Ascending aorta (tissue), 2 donors: Measurements from ENCODE around the gene DTNB. TPM values are rescaled to one million over a fixed set of nuclear protein-coding genes. Genes with fewer than 3 reads are reported as not detected.

Experiments
- DNase-seq, 2 donors: peaks; one replicate each; pipeline ENCODE4 v3.0.0-alpha.2; 2019; ENCODE audit warnings: low spot score in 2 of 2
- H3K27ac ChIP-seq, 2 donors: fragments of 200-600 bp; sonication (generic); one replicate each; pipeline ENCODE4 v1.5.1; 2016 to 2017; ENCODE audit warnings: mild to moderate bottlenecking in 1 of 2
- H3K27me3 ChIP-seq: fragments of 200-600 bp; sonication (generic); one replicate; pipeline ENCODE4 v1.5.1; 2017
- H3K36me3 ChIP-seq, 2 donors: fragments of 200-600 bp; sonication (generic); one replicate each; pipeline ENCODE4 v1.5.1; 2016
- H3K4me1 ChIP-seq, 2 donors: fragments of 200-600 bp; sonication (generic); one replicate each; pipeline ENCODE4 v1.5.1; 2016 to 2017; ENCODE audit warnings: mild to moderate bottlenecking in 1 of 2
- H3K4me3 ChIP-seq, 2 donors: fragments of 200-600 bp; sonication (generic); one replicate each; pipeline ENCODE4 v1.5.1; 2016 to 2017; ENCODE audit warnings: mild to moderate bottlenecking in 1 of 2
- H3K9me3 ChIP-seq, 2 donors: fragments of 200-600 bp; sonication (generic); one replicate each; pipeline ENCODE4 v1.5.1; 2016
- CTCF ChIP-seq, 3 experiments: fragments of 200-600 bp in 2 of 3; fragments of 450-650 bp in 1 of 3; sonication (generic) in 2 of 3; IDR thresholded peaks; one replicate each; pipeline ENCODE4 v1.5.1; 2016 to 2019; ENCODE audit warnings: antibody characterized with exemption in 3 of 3, mild to moderate bottlenecking in 1 of 3, moderate library complexity in 1 of 3
- intact Hi-C: fragments of 100-400 bp; cut with DNase I; formaldehyde crosslinking; loops from one replicate; pipeline ENCODE4 v1.15.1; 2023
- total RNA-seq: library from RNA; depleted of rRNA; stranded (reverse); fragments of >200 nt; gene quantifications from one replicate; pipeline ENCODE4 v1.1.0, GENCODE V29; 2016

DTNB gene
- total RNA-seq, 1 donor from 2014 or later: 22.7 TPM

DNA sequence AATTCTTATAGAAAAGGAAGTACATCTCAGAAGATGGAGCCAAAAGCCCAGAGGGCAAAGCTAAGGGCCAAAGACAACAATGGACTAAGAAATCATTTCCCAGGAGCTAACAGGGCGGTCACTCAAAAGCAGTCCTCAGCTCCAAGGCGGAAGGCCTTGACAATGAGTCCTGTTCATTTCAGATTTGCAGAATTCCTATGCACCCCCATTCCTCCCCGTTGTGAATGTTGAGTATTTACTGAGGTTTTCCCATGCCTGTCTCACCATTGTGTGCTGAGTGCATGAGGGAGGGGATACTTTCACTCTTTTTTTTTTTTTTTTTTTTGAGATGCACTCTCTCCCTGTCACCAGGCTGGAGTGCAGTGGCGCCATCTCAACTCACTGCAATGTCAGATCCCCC lies 18.8 kb upstream of the DTNB start:
- no peaks in the 10 kb centered on the region for H3K9me3 ChIP-seq
- intact Hi-C loops: no loop called here
- no peak overlapping the region for H3K27ac ChIP-seq
- no peak for DNase-seq
- no peak for TF ChIP-seq CTCF (IDR thresholded peaks at IDR 0.05)
- H3K4me1 ChIP-seq: no peaks in the 10 kb centered on the region
- no peaks in the 10 kb centered on the region for H3K27me3 ChIP-seq
- H3K4me3 ChIP-seq: no peak overlapping the region
- no peaks in the 10 kb centered on the region for H3K36me3 ChIP-seq

DNA sequence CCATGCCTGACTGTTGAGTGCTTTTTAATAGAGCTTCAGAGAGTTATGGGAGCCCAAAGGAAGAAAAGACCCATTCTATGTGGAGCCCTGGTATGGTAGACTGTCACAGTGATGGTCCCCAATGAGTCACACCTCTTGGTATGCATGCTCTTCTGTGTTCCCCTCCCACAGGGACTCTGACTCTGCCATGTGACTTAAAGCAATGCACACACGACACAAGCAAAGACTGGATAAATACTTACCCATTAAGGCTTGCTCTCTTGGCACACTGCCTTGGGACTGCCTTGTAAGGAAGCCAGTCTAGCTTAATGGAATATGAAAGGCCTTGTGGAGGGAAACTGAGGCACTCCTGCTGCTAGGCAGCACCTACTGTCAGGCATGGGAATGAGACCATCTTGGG lies 16.7 kb upstream of the DTNB start:
- intact Hi-C loops: no loop called here
- TF ChIP-seq CTCF (IDR thresholded peaks at IDR 0.05): no peak

GRCh38 chr2:25688236-25688635 lies 14.9 kb upstream of the DTNB start:
- intact Hi-C loops: no loop called here
- no peaks in the 10 kb centered on the region for H3K36me3 ChIP-seq

More for the DNA sequence above, 16.7 kb upstream of the DTNB start:
- DNase-seq: no peak
- no peak overlapping the region for H3K27ac ChIP-seq
- H3K36me3 ChIP-seq: no peaks in the 10 kb centered on the region
- no peaks in the 10 kb centered on the region for H3K27me3 ChIP-seq
- H3K4me3 ChIP-seq: no peak overlapping the region
- H3K4me1 ChIP-seq: no peaks in the 10 kb centered on the region
- H3K9me3 ChIP-seq: no peaks in the 10 kb centered on the region

DNA sequence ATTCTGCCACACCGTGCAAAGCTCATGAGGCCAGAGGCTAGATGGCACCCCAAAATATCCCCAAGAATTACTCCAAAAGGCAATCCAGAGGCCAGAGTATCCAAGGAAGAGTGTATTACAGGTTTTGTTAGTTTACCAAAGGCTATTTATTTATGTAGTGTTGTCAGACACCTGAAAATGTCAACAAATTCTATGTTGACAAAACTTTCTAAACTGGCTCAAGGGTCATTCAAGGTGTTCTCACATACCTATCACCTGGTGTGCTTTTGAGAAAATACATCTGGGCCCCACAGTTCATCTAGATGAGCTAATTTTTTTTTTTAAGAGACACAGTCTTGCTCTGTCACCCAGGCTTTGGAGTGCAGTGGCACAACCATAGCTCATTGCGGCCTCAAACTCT lies 12.4 kb upstream of the DTNB start:
- H3K36me3 ChIP-seq: no peaks in the 10 kb centered on the region
- DNase-seq: no peak
- TF ChIP-seq CTCF (IDR thresholded peaks at IDR 0.05): no peak
- H3K27me3 ChIP-seq: no peaks in the 10 kb centered on the region
- intact Hi-C loops: no loop called here
- no peak overlapping the region for H3K27ac ChIP-seq
- H3K9me3 ChIP-seq: no peaks in the 10 kb centered on the region
- H3K4me1 ChIP-seq: no peaks in the 10 kb centered on the region
- no peak overlapping the region for H3K4me3 ChIP-seq

More at GRCh38 chr2:25688236-25688635, 14.9 kb upstream of the DTNB start:
- Histone ChIP-seq H3K27me3 (no peaks in the 10 kb centered on the region), H3K4me3 (no peak overlapping the region), H3K9me3 (no peaks in the 10 kb centered on the region), H3K4me1 (no peaks in the 10 kb centered on the region), H3K27ac (no peak overlapping the region)
- no peak for DNase-seq
- TF ChIP-seq CTCF (IDR thresholded peaks at IDR 0.05): no peak

DNA sequence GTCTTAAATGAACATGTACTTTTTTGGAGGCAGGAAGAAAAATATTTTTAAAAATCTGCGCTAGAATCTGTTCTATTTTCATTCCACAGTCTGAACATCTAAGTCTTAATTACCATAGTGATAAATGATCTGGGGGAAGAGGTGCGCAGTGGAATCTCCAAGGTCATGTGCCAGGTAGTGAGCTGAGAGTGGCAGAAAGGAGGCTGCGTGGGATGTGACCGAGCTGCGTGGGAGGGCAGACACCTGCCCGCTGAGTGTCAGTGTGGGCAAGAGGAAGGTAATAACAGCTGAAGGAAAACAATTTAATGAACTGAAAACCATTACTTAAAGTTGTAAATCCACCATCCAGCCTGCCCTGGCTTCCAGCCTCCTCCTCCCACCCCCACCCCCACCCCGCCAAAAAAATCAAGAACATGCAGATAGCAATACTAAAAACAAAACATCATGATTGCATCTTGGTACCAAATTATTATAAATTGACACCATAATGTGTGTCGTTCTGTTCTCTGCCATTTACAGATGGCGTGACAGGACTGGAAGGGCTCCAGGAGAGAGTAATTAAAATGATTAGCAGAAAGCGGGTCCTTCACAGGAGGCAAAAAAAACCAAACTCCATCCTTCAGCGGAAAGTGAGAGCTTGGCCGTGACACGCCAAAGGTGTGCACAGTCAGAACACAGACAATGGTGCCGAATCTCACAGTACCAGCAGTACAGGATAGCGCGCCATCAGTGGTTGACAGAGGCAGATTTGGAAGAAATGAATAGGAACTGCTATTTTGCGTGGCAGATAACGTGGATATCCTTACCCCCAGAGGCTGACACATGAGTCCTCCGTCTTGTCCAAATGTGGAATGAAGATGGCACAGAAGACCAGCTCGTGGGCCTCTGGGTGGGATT lies 11.4 kb upstream of the DTNB start:
- no peak for DNase-seq
- Histone ChIP-seq H3K27ac (no peak overlapping the region), H3K27me3 (no peaks in the 10 kb centered on the region), H3K9me3 (no peaks in the 10 kb centered on the region), H3K4me3 (no peak overlapping the region), H3K4me1 (no peaks in the 10 kb centered on the region), H3K36me3 (no peaks in the 10 kb centered on the region)
- TF ChIP-seq CTCF (IDR thresholded peaks at IDR 0.05): no peak
- intact Hi-C loops: no loop called here
